Thyroid gland (tissue), 4 donors: ENCODE measurements around the gene CXCR4.

Source experiments
- CTCF ChIP-seq, 6 experiments: fragments of 200-600 bp in 3 of 6; fragments of 450-650 bp in 3 of 6; sonication (generic) in 3 of 6; IDR thresholded peaks; one replicate each; pipeline ENCODE4 v1.5.1; 2016 to 2019; ENCODE audit warnings: antibody characterized with exemption in 6 of 6, mild to moderate bottlenecking in 2 of 6, inconsistent platforms in 1 of 6, moderate library complexity in 1 of 6
- POLR2A ChIP-seq, 2 donors: fragments of 450-650 bp; IDR thresholded peaks; one replicate each; pipeline ENCODE4 v1.6.1; 2017; ENCODE audit warnings: antibody characterized with exemption in 2 of 2, mild to moderate bottlenecking in 2 of 2, moderate library complexity in 1 of 2

GRCh38 chr2:136065384-136065783, 52.6 kb downstream of the CXCR4 start:
- TF ChIP-seq CTCF (IDR thresholded peaks at IDR 0.05) (no peak), POLR2A (IDR thresholded peaks at IDR 0.05) (no peak)
